ENCODE measurements around the gene LKAAEAR1.
"Not testable (repeated sequence)": the region's sequence is repeated elsewhere in the genome, so short reads cannot be mapped to it uniquely, and the experiment has no call there.

- TF ChIP-seq, protein P1, sequence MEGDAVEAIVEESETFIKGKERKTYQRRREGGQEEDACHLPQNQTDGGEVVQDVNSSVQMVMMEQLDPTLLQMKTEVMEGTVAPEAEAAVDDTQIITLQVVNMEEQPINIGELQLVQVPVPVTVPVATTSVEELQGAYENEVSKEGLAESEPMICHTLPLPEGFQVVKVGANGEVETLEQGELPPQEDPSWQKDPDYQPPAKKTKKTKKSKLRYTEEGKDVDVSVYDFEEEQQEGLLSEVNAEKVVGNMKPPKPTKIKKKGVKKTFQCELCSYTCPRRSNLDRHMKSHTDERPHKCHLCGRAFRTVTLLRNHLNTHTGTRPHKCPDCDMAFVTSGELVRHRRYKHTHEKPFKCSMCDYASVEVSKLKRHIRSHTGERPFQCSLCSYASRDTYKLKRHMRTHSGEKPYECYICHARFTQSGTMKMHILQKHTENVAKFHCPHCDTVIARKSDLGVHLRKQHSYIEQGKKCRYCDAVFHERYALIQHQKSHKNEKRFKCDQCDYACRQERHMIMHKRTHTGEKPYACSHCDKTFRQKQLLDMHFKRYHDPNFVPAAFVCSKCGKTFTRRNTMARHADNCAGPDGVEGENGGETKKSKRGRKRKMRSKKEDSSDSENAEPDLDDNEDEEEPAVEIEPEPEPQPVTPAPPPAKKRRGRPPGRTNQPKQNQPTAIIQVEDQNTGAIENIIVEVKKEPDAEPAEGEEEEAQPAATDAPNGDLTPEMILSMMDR (IDR thresholded peaks at IDR 0.05 in 4 of 5, conservative IDR thresholded peaks at IDR 0.05 in 1 of 5), result not testable (repeated sequence)
- TF ChIP-seq POLR2A (IDR thresholded peaks at IDR 0.05), result not testable (repeated sequence)
Observed at GRCh38 chr20:64123517-64123916, 39.3 kb upstream of the LKAAEAR1 start.
